OCI-LY7 (cell line): ENCODE data around the gene ATP6V1D.

Source experiments
- CTCF ChIP-seq: fragments of 200-600 bp; sonication (generic); conservative IDR thresholded peaks from 2 replicates; pipeline ENCODE4 v1.5.1; 2014; ENCODE audit warnings: mild to moderate bottlenecking, antibody characterized with exemption, low read length, moderate library complexity, mixed read lengths
- EZH2phosphoT487 ChIP-seq: fragments of 200-600 bp; sonication (generic); IDR thresholded peaks from 2 replicates; pipeline ENCODE4 v1.6.1; 2018; ENCODE audit warnings: low read depth, borderline replicate concordance, mild to moderate bottlenecking, mixed run types, antibody characterized with exemption, low read length, moderate library complexity, mixed read lengths

GRCh38 chr14:67332468-67332867 is 27.1 kb downstream of the ATP6V1D start:
- TF ChIP-seq CTCF (no peak), EZH2phosphoT487 (no peak)
